OCI-LY1 (cell line): Measurements from ENCODE around the gene RIPPLY2.

Experiments
- H2AFZ ChIP-seq: fragments of 200-600 bp; sonication (generic), shearing (Covaris generic); 2 replicates; pipeline ENCODE4 v1.6.0; 2014; ENCODE audit warnings: antibody characterized with exemption, mild to moderate bottlenecking, low read length
- H3F3A ChIP-seq: fragments of 200-600 bp; sonication (generic), shearing (Covaris generic); 2 replicates; pipeline ENCODE4 v1.6.0; 2014; ENCODE audit warnings: mild to moderate bottlenecking, antibody characterized with exemption, low read length, moderate library complexity; ENCODE audit not compliant: insufficient read depth
- H3K27ac ChIP-seq: fragments of 200-600 bp; sonication (generic); 2 replicates; pipeline ENCODE4 v1.5.1; 2014; ENCODE audit warnings: low read length, mixed run types, mild to moderate bottlenecking, low read depth; ENCODE audit not compliant: poor library complexity, severe bottlenecking
- H3K27me3 ChIP-seq: fragments of 200-600 bp; sonication (generic); 2 replicates; pipeline ENCODE4 v1.6.0; 2014; ENCODE audit warnings: antibody characterized with exemption, mild to moderate bottlenecking, low read length, moderate library complexity; ENCODE audit not compliant: insufficient read depth
- H3K36me3 ChIP-seq: fragments of 200-600 bp; sonication (generic); 2 replicates; pipeline ENCODE4 v1.6.1; 2014; ENCODE audit warnings: mild to moderate bottlenecking, antibody characterized with exemption, low read length, moderate library complexity, mixed read lengths; ENCODE audit not compliant: insufficient read depth
- H3K4me1 ChIP-seq: fragments of 200-600 bp; sonication (generic); 2 replicates; pipeline ENCODE4 v1.5.1; 2014; ENCODE audit warnings: mild to moderate bottlenecking, low read length, moderate library complexity; ENCODE audit not compliant: insufficient read depth, severe bottlenecking
- H3K4me2 ChIP-seq: fragments of 200-600 bp; sonication (generic), shearing (Covaris generic); 2 replicates; pipeline ENCODE4 v1.6.1; 2014; ENCODE audit warnings: low read length
- H3K4me3 ChIP-seq: fragments of 200-600 bp; sonication (generic); 2 replicates; pipeline ENCODE4 v1.5.1; 2014; ENCODE audit warnings: low read length, low read depth, mild to moderate bottlenecking, mixed read lengths; ENCODE audit not compliant: poor library complexity, severe bottlenecking
- H3K79me2 ChIP-seq: fragments of 200-600 bp; shearing (Covaris generic); 2 replicates; pipeline ENCODE4 v1.6.1; 2016; ENCODE audit warnings: mixed run types, low read length, mixed read lengths; ENCODE audit not compliant: insufficient read depth
- H3K9ac ChIP-seq: fragments of 200-600 bp; sonication (generic), shearing (Covaris generic); 2 replicates; pipeline ENCODE4 v1.6.1; 2014; ENCODE audit warnings: mild to moderate bottlenecking, low read length, mixed read lengths
- H3K9me2 ChIP-seq: fragments of 200-600 bp; sonication (generic), shearing (Covaris generic); 2 replicates; pipeline ENCODE4 v1.6.1; 2014; ENCODE audit warnings: low read depth, mild to moderate bottlenecking, low read length, mixed read lengths
- H3K9me3 ChIP-seq: fragments of 200-600 bp; shearing (Covaris generic); 2 replicates; pipeline ENCODE4 v1.6.1; 2014; ENCODE audit warnings: low read length, mixed read lengths
- H4K20me1 ChIP-seq: fragments of 200-600 bp; sonication (generic), shearing (Covaris generic); 2 replicates; pipeline ENCODE4 v1.6.0; 2016; ENCODE audit warnings: mild to moderate bottlenecking, low read length; ENCODE audit not compliant: insufficient read depth
- CTCF ChIP-seq: fragments of 200-600 bp; sonication (generic), shearing (Covaris generic); IDR thresholded peaks from 2 replicates; pipeline ENCODE4 v1.5.1; 2017; ENCODE audit warnings: mild to moderate bottlenecking, antibody characterized with exemption, low read length, moderate library complexity, mixed read lengths
- EZH2 ChIP-seq: fragments of 200-600 bp; sonication (generic), shearing (Covaris generic); IDR thresholded peaks from 2 replicates; pipeline ENCODE4 v1.8.0; 2017; ENCODE audit warnings: borderline replicate concordance, mixed run types, mild to moderate bottlenecking, antibody characterized with exemption, low read length, moderate library complexity, mixed read lengths

RIPPLY2 gene

GRCh38 chr6:83860782-83861495, 7.8 kb downstream of the RIPPLY2 start:
- TF ChIP-seq CTCF (no peak), EZH2 (no peak)

GRCh38 chr6:83862776-83863471, 9.8 kb downstream of the RIPPLY2 start:
- Histone ChIP-seq H3K36me3 (peaks cover 40% of the 10 kb centered on the region), H3F3A (no peaks in the 10 kb centered on the region), H3K4me2 (no peak overlapping the region), H3K9me2 (no peaks in the 10 kb centered on the region), H3K4me1 (peaks cover 36% of the 10 kb centered on the region), H4K20me1 (no peaks in the 10 kb centered on the region), H3K9me3 (peaks cover 12% of the 10 kb centered on the region), H2AFZ (no peak overlapping the region), H3K27me3 (no peaks in the 10 kb centered on the region), H3K27ac (peak overlapping the region; percentile 10), H3K79me2 (peaks cover 28% of the 10 kb centered on the region), H3K9ac (no peak overlapping the region), H3K4me3 (no peak overlapping the region)
- TF ChIP-seq EZH2, result no peak
- TF ChIP-seq CTCF, result no peak

More at GRCh38 chr6:83860782-83861495, 7.8 kb downstream of the RIPPLY2 start:
- Histone ChIP-seq H3K79me2 (peaks cover 28% of the 10 kb centered on the region), H2AFZ (no peak overlapping the region), H3K9me2 (no peaks in the 10 kb centered on the region), H3K9ac (peak overlapping the region; percentile 70), H3K4me3 (peak overlapping the region; percentile 79), H3K9me3 (peaks cover 4% of the 10 kb centered on the region; the same call in 1 of the 2 replicates), H3K4me2 (peak overlapping the region; percentile 98), H3K36me3 (peaks cover 20% of the 10 kb centered on the region), H3K27me3 (no peaks in the 10 kb centered on the region), H3F3A (no peaks in the 10 kb centered on the region), H4K20me1 (no peaks in the 10 kb centered on the region), H3K4me1 (peaks cover 36% of the 10 kb centered on the region), H3K27ac (no peak overlapping the region)

GRCh38 chr6:83867043-83867442, 13.9 kb downstream of the RIPPLY2 start:
- H3K79me2 ChIP-seq, result peaks cover 6% of the 10 kb centered on the region; the same call in 1 of the 2 replicates
- H3K27ac ChIP-seq, result no peak overlapping the region
- no peaks in the 10 kb centered on the region for H3K9me2 ChIP-seq
- H3K27me3 ChIP-seq, result no peaks in the 10 kb centered on the region
- no peak overlapping the region for H3K4me3 ChIP-seq
- no peak for TF ChIP-seq EZH2
- peaks cover 13% of the 10 kb centered on the region for H3K4me1 ChIP-seq
- no peak overlapping the region for H3K9ac ChIP-seq
- no peaks in the 10 kb centered on the region for H3F3A ChIP-seq
- no peaks in the 10 kb centered on the region for H4K20me1 ChIP-seq
- no peak overlapping the region for H2AFZ ChIP-seq
- peaks cover 62% of the 10 kb centered on the region for H3K36me3 ChIP-seq
- peaks cover 16% of the 10 kb centered on the region for H3K9me3 ChIP-seq
- no peak overlapping the region for H3K4me2 ChIP-seq
